Nephron (organoid): Measurements from ENCODE around the gene UGT1A10.
"Not testable (repeated sequence)": the region's sequence is repeated elsewhere in the genome, so short reads cannot be mapped to it uniquely, and the experiment has no call there.

Experiments
- H3K27ac Mint-ChIP-seq, 3 experiments: 2 replicates each; pipeline ENCODE4 v1.8.0; 2020; ENCODE audit warnings: mixed read lengths in 3 of 3, mild to moderate bottlenecking in 2 of 3, moderate library complexity in 1 of 3
- H3K27me3 Mint-ChIP-seq: 2 replicates; pipeline ENCODE4 v1.8.0; 2021; ENCODE audit warnings: low read depth, mild to moderate bottlenecking, moderate library complexity, mixed read lengths
- H3K36me3 Mint-ChIP-seq: 2 replicates; pipeline ENCODE4 v1.8.0; 2020; ENCODE audit warnings: low read depth, mixed read lengths
- H3K4me1 Mint-ChIP-seq: 2 replicates; pipeline ENCODE4 v1.8.0; 2020; ENCODE audit warnings: mixed read lengths
- H3K4me3 Mint-ChIP-seq, 3 experiments: 2 replicates each; pipeline ENCODE4 v1.8.0; 2020; ENCODE audit warnings: mild to moderate bottlenecking in 3 of 3, mixed read lengths in 3 of 3, moderate library complexity in 2 of 3
- H3K9me3 Mint-ChIP-seq: 2 replicates; pipeline ENCODE4 v1.8.0; 2020; ENCODE audit warnings: mixed read lengths
- TF ChIP-seq, protein P1 (sequence below), 3 experiments: fragments of 200-600 bp; sonication (generic); IDR thresholded peaks; one replicate each; pipeline ENCODE4 v1.5.0; 2021; ENCODE audit warnings: antibody characterized with exemption in 3 of 3; ENCODE audit not compliant: unreplicated experiment in 3 of 3

The UGT1A10 gene

DNA sequence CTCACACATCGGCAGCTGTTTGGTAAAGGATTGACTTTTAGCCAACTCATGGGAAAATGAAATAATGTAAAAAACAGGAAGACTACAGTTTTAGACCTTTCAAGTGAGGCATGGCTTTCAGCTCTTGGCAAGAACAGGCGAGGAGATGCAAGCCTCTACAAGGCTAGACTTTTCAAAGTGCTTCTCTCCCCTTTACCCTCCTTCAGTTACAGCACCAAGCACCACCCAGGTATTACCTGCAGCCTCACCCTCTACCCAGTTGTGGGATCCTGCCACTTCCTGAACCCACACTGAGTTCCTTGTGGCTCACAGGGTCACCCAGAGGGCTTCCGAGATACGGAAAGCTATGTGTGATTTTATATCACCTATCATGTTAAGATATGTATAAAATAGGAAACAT is 14.7 kb downstream of the UGT1A10 start:
- H3K27me3 Mint-ChIP-seq, result no peaks in the 10 kb centered on the region
- peaks cover 15% of the 10 kb centered on the region for H3K9me3 Mint-ChIP-seq
- TF ChIP-seq, protein P1, sequence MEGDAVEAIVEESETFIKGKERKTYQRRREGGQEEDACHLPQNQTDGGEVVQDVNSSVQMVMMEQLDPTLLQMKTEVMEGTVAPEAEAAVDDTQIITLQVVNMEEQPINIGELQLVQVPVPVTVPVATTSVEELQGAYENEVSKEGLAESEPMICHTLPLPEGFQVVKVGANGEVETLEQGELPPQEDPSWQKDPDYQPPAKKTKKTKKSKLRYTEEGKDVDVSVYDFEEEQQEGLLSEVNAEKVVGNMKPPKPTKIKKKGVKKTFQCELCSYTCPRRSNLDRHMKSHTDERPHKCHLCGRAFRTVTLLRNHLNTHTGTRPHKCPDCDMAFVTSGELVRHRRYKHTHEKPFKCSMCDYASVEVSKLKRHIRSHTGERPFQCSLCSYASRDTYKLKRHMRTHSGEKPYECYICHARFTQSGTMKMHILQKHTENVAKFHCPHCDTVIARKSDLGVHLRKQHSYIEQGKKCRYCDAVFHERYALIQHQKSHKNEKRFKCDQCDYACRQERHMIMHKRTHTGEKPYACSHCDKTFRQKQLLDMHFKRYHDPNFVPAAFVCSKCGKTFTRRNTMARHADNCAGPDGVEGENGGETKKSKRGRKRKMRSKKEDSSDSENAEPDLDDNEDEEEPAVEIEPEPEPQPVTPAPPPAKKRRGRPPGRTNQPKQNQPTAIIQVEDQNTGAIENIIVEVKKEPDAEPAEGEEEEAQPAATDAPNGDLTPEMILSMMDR (IDR thresholded peaks at IDR 0.05; ENCODE audit: unreplicated experiment in 3 of 3), result no peak
- H3K27ac Mint-ChIP-seq, result no peak overlapping the region
- peaks cover 5% of the 10 kb centered on the region for H3K36me3 Mint-ChIP-seq
- no peak overlapping the region for H3K4me3 Mint-ChIP-seq
- no peaks in the 10 kb centered on the region for H3K4me1 Mint-ChIP-seq

DNA sequence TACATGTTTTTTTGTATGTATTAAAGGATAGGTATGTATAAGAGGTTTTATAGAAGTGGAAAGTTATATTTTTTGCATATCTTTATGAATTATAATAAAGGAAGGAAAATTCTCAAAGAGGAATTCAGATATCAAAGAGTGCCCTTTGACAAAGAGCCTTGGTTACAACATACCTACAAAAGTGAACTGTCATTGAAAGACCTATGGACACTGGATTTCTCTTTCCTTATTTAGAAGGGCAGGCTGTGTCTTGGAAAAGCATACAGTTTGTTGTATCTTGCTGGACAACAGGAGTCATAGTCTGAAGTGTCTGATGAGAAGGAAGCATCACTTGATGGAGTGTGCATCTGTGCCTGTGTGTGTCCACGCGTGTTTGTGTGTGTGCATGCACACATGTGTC is 15.2 kb downstream of the UGT1A10 start:
- Mint-ChIP-seq H3K9me3 (peaks cover 13% of the 10 kb centered on the region), H3K4me3 (no peak overlapping the region), H3K27me3 (no peaks in the 10 kb centered on the region), H3K4me1 (no peaks in the 10 kb centered on the region), H3K36me3 (peaks cover 4% of the 10 kb centered on the region), H3K27ac (no peak overlapping the region)
- TF ChIP-seq, protein P1 (IDR thresholded peaks at IDR 0.05; ENCODE audit: unreplicated experiment in 3 of 3), result no peak

DNA sequence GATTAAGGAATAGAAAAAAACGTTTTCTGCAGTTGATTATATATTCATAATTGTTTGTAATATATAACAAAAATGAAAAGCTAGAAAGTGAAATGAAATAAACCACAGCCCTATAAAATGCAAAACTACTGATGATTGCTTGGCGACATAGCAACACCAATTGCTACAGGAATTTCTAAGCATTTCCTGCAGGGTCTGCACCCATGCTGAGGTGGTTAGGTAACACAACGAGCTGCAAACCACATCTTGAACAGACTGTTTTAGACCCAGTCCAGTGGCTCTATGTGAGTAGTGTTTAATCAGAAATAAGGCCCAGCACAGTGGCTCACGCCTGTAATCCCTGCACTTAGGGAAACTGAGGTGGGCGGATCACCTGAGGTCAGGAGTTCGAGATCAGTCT is 18.3 kb downstream of the UGT1A10 start:
- Mint-ChIP-seq H3K4me1 (no peaks in the 10 kb centered on the region), H3K36me3 (no peaks in the 10 kb centered on the region), H3K27me3 (peaks cover 5% of the 10 kb centered on the region), H3K4me3 (no peak overlapping the region), H3K9me3 (no peaks in the 10 kb centered on the region), H3K27ac (no peak overlapping the region)
- TF ChIP-seq, protein P1 (IDR thresholded peaks at IDR 0.05; ENCODE audit: unreplicated experiment in 3 of 3), result no peak

DNA sequence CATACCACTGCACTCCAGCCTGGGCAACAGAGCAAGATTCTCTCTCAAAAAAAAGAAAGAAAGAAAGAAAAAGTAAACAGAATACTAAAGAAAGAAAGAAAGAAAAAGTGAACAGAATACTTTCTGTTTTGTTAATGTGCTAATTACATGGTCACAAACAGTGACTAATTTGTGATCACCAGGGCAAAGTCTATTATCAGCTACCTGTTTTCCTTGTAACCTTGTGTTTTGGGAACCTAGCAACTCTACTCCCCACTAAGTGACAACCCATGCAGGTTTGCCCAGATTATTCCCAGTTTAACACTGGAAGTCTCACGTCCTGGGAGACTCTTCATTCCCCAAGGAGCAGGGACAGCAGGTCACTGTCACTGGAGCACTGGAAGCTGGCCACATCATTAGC is 18.8 kb downstream of the UGT1A10 start:
- H3K27me3 Mint-ChIP-seq, result peaks cover 8% of the 10 kb centered on the region
- H3K4me3 Mint-ChIP-seq, result no peak overlapping the region
- TF ChIP-seq, protein P1 (IDR thresholded peaks at IDR 0.05; ENCODE audit: unreplicated experiment in 3 of 3), result no peak
- no peak overlapping the region for H3K27ac Mint-ChIP-seq
- H3K9me3 Mint-ChIP-seq, result no peaks in the 10 kb centered on the region
- H3K36me3 Mint-ChIP-seq, result no peaks in the 10 kb centered on the region
- H3K4me1 Mint-ChIP-seq, result no peaks in the 10 kb centered on the region

DNA sequence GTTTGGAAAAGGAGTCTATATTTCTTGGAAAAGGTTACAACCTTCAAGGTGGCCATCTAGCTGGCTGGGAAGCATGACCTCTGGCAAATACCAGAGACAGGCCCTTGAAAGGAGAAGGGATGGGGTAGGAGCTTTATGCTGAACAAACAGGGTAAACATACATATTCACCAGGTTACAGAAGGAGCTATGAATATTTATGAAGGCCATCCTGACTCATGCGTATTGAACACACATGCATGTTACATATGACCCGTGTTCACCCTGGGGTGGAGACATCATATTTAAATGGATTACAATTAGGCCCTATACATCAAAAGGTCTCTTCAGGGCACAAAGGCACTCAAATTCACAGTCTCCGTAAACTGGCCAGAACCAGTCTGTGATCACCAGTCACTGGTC is 19.7 kb downstream of the UGT1A10 start:
- H3K27me3 Mint-ChIP-seq, H3K4me1 Mint-ChIP-seq, H3K36me3 Mint-ChIP-seq, H3K4me3 Mint-ChIP-seq, H3K9me3 Mint-ChIP-seq, H3K27ac Mint-ChIP-seq: not testable (repeated sequence)

DNA sequence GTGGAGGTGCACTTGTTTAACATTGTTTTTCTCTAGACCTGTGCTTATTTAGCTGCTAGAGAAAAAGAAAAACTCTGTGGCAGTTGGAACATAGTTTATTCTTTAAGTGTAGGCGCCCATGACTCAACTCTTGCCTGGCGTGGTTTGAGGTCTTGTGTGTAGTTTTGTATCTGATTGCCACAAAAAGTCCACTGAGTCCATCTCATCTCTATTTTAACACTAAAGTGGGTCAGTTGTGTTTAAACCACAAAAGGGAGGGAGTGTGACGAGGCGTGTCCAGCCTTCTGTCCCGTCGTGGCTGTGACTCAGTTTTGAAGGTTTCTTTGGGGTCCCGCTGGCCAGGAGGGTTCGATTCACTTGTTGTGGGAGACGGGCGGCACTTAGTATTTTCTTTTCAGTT is 20.2 kb downstream of the UGT1A10 start:
- Mint-ChIP-seq H3K9me3 (no peaks in the 10 kb centered on the region), H3K36me3 (no peaks in the 10 kb centered on the region), H3K4me1 (no peaks in the 10 kb centered on the region), H3K4me3 (no peak overlapping the region), H3K27me3 (peaks cover 8% of the 10 kb centered on the region), H3K27ac (no peak overlapping the region)
- TF ChIP-seq, protein P1 (IDR thresholded peaks at IDR 0.05; ENCODE audit: unreplicated experiment in 3 of 3), result no peak
